Activated naive CD8-positive, alpha-beta T cell treated with anti-CD3 and anti-CD28 coated beads, Interleukin-2, amount 50 U/mL, for 16 hours (primary cell): Measurements from ENCODE around the gene SAMD10.
"Not testable (repeated sequence)": the region's sequence is repeated elsewhere in the genome, so short reads cannot be mapped to it uniquely, and the experiment has no call there.

Source experiments
- DNase-seq: peaks from one replicate; pipeline ENCODE4 v3.0.0-alpha.2; 2020; ENCODE audit warnings: low read depth, low spot score

The SAMD10 gene

GRCh38 chr20:63941282-63942081 lies 38.0 kb downstream of the SAMD10 start:
- no peak for DNase-seq

GRCh38 chr20:63940472-63941266 lies 38.8 kb downstream of the SAMD10 start:
- DNase-seq = no peak

GRCh38 chr20:63940071-63940471 lies 39.4 kb downstream of the SAMD10 start:
- DNase-seq = no peak

GRCh38 chr20:63939061-63939935 lies 40.1 kb downstream of the SAMD10 start:
- DNase-seq = no peak

GRCh38 chr20:63937596-63937995 lies 41.8 kb downstream of the SAMD10 start:
- DNase-seq = no peak

GRCh38 chr20:63935447-63935846 lies 44.0 kb downstream of the SAMD10 start:
- no peak for DNase-seq

GRCh38 chr20:63934271-63935068 lies 45.0 kb downstream of the SAMD10 start:
- DNase-seq = no peak

- DNase-seq = no peak
Measured at GRCh38 chr20:63933646-63934045, 45.8 kb downstream of the SAMD10 start.

GRCh38 chr20:63932606-63933160 lies 46.8 kb downstream of the SAMD10 start:
- no peak for DNase-seq

GRCh38 chr20:63931735-63932134 lies 47.7 kb downstream of the SAMD10 start:
- no peak for DNase-seq

- DNase-seq = no peak
Measured at GRCh38 chr20:63930971-63931553, 48.4 kb downstream of the SAMD10 start.

GRCh38 chr20:63929473-63929883 lies 50.0 kb downstream of the SAMD10 start:
- not testable (repeated sequence) for DNase-seq

- DNase-seq = no peak
Measured at GRCh38 chr20:63929071-63929470, 50.4 kb downstream of the SAMD10 start.

GRCh38 chr20:63926298-63926697 lies 53.1 kb downstream of the SAMD10 start:
- no peak for DNase-seq

- DNase-seq = no peak
Measured at GRCh38 chr20:63924241-63924640, 55.2 kb downstream of the SAMD10 start.
